ENCODE results near the gene CCL21. TPM values are rescaled to one million over a fixed set of nuclear protein-coding genes. Genes with fewer than 3 reads are reported as not detected.

Gene CCL21
- total and polyA plus RNA-seq, 2 of the 8 experiments (the other 6 are each of a cell fraction or from before 2014, with no cell fraction given), result not detected

DNA sequence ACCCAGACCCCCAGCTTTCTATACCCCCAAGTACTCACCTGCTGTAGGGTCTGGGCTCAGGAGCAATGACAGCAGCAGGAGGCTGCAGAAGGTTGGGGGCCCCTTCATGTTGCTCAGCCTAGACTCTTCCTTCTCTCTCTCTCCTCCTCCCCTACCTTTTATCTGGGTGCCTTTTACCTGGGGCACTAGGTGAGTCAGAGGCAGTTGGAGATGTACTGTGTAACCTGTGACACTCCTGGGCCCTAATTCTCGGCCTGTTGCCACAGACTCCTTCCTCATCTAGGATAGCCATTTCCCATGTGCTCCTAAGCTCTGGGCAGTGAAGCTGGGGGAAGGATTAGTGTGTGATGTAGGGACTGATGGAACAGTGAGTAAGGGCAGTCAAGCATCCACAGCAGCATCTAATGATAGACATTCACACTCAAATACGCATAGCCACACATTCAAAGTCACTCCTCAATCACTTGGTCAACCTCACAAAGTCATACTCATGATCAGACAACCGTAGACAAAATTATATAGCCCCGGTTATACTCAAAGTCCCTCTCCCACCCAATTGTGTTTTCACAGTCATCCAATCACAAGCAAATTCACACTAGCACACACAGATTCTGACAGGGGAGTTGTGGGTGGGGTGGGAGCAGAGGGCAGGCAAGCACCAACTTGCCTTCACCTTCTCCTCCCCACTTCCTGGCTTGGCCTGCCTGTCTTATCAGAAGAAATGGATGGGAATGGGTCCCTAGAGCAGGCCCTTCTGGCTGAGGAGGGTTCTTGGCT lies 47.2 kb downstream of the CCL21 start, which contains the start of gene CCL27:
CCL27 (minus strand) TSS at position 132 of the 777 bp plus-strand sequence; CDS start at position 108, 24 bp downstream.
- Histone ChIP-seq H3K4me2 (ENCODE audit: insufficient read depth in 1 of 2, low read depth in 2 of 2, low read length in 2 of 2) (no peak within 1 kb of the TSS), H3K18ac (ENCODE audit: extremely low read depth, low read length) (no peak within 1 kb of the TSS), H3K4me1 (replicated peaks in 1 of 4; ENCODE audit: control insufficient read depth in 3 of 4, insufficient read depth in 4 of 4, low read length in 3 of 4) (peaks cover 0 to 4% (median 2%) of the 10 kb centered on the region in 4 experiments; a peak in 2 of 7 replicates), H4K8ac (ENCODE audit: extremely low read depth, insufficient read depth, low read length) (no peak within 1 kb of the TSS), H2AK5ac (ENCODE audit: low read depth, low read length) (no peak within 1 kb of the TSS), H3K14ac (ENCODE audit: insufficient read length) (no peak within 1 kb of the TSS), H3K4me3 (ENCODE audit: extremely low read depth in 1 of 4, insufficient read depth in 2 of 4, low read depth in 3 of 4, low read length in 4 of 4) (no peak within 1 kb of the TSS), H2BK12ac (ENCODE audit: low read depth, low read length) (no peak within 1 kb of the TSS), H3K4ac (replicated peaks; ENCODE audit: insufficient read length, low read depth, low read length) (no peak within 1 kb of the TSS), H2BK15ac (ENCODE audit: low read length) (no peak within 1 kb of the TSS), H4K5ac (ENCODE audit: insufficient read length, low read depth, low read length) (no peak within 1 kb of the TSS), H3K23ac (ENCODE audit: insufficient read length) (no peak within 1 kb of the TSS), H3K79me2 (ENCODE audit: control insufficient read depth in 1 of 2, insufficient read depth in 2 of 2, low read length in 2 of 2) (peaks cover 0 to 8% of the 10 kb centered on the region in 2 experiments; a peak in 1 of 4 replicates), H3K27ac (ENCODE audit: low read depth, low read length) (no peak within 1 kb of the TSS), H4K91ac (replicated peaks; ENCODE audit: insufficient read length, low read length) (no peak within 1 kb of the TSS), H2BK20ac (ENCODE audit: low read length) (no peak within 1 kb of the TSS), H3K9ac (replicated peaks in 1 of 4; ENCODE audit: extremely low read depth in 1 of 4, low read depth in 3 of 4, low read length in 3 of 4) (no peak within 1 kb of the TSS), H2AFZ (ENCODE audit: low read length) (no peak within 1 kb of the TSS), H2BK5ac (ENCODE audit: low read depth, low read length) (no peak within 1 kb of the TSS), H3K27me3 (replicated peaks in 1 of 4; ENCODE audit: control insufficient read depth in 3 of 4, extremely low read depth in 1 of 4, insufficient read depth in 3 of 4, low read length in 3 of 4) (peaks cover 0 to 5% (median 0%) of the 10 kb centered on the region in 4 experiments; a peak in 2 of 7 replicates), H3K36me3 (ENCODE audit: control insufficient read depth in 2 of 4, insufficient read depth in 4 of 4, low read length in 3 of 4) (no peaks in the 10 kb centered on the region), H3K9me3 (ENCODE audit: insufficient read depth in 2 of 2, low read depth in 1 of 2, low read length in 1 of 2) (no peaks in the 10 kb centered on the region), H3K23me2 (ENCODE audit: low read depth, low read length) (peaks cover 9% of the 10 kb centered on the region), H3K79me1 (ENCODE audit: low read depth, low read length) (no peaks in the 10 kb centered on the region), H4K20me1 (replicated peaks in 1 of 2; ENCODE audit: control insufficient read depth in 1 of 2, insufficient read depth in 2 of 2, low read length in 2 of 2) (no peaks in the 10 kb centered on the region), H3K56ac (replicated peaks; ENCODE audit: insufficient read length, low read depth, low read length) (no peak within 1 kb of the TSS), H2BK120ac (replicated peaks; ENCODE audit: low read depth, low read length) (no peak within 1 kb of the TSS)
- no peak for FAIRE-seq
- no peak for DNase-seq (ENCODE audit: low read depth in 1 of 2, low spot score in 2 of 2)
- ChIA-PET POLR2A (ENCODE audit: partially characterized antibody) (interaction anchor here (7.7 kb wide), 1 partner anchor 13 kb away, joined by 92 read pairs; the partner anchor contains the start of genes GALT and IL11RA), CTCF (ENCODE audit: partially characterized antibody) (interaction anchor here (0.8 to 15.2 kb wide), 8 partner anchors 10 to 51 kb away, joined by 4 to 277 read pairs (median 7); partner anchors contain the start of genes GALT, IL11RA, RPP25L and SIGMAR1)
- TF ChIP-seq SIX5 (IDR thresholded peaks at IDR 0.05; ENCODE audit: low read depth, low read length) (no peak), TCF12 (IDR thresholded peaks at IDR 0.05; ENCODE audit: low read depth, low read length) (no peak), EP300 (IDR thresholded peaks at IDR 0.05; ENCODE audit: borderline replicate concordance in 1 of 2, low read depth in 2 of 2, low read length in 2 of 2) (no peak), HDAC2 (IDR thresholded peaks at IDR 0.05; ENCODE audit: borderline replicate concordance in 1 of 2, low read depth in 2 of 2, low read length in 2 of 2) (no peak), RAD21 (IDR thresholded peaks at IDR 0.05 in 1 of 2, conservative IDR thresholded peaks at IDR 0.05 in 1 of 2; ENCODE audit: low read depth in 2 of 2, low read length in 2 of 2) (no peak), ATF3 (IDR thresholded peaks at IDR 0.05; ENCODE audit: insufficient read depth, low read depth, low read length) (no peak)
- TF ChIP-seq, protein P1, sequence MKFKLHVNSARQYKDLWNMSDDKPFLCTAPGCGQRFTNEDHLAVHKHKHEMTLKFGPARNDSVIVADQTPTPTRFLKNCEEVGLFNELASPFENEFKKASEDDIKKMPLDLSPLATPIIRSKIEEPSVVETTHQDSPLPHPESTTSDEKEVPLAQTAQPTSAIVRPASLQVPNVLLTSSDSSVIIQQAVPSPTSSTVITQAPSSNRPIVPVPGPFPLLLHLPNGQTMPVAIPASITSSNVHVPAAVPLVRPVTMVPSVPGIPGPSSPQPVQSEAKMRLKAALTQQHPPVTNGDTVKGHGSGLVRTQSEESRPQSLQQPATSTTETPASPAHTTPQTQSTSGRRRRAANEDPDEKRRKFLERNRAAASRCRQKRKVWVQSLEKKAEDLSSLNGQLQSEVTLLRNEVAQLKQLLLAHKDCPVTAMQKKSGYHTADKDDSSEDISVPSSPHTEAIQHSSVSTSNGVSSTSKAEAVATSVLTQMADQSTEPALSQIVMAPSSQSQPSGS (IDR thresholded peaks at IDR 0.05; ENCODE audit: low read length), result no peak
- WGBS, 2 experiments (ENCODE audit: extremely low coverage in 1 of 2, insufficient coverage in 1 of 2, insufficient read length in 1 of 2, insufficient replicate concordance in 2 of 2, low coverage in 1 of 2, low lambda C conversion rate in 2 of 2, missing lambda C conversion rate in 1 of 2), result 82% methylated on average over 4 of the region's 4 CpGs; no CpG with 5 or more reads in 1 of the 2 experiments

All from H1 (cell line).